Ovary (tissue), 3 donors: ENCODE data around the gene ZNF319.

ENCODE experiments used
- CTCF ChIP-seq, 3 donors: fragments of 450-650 bp in 2 of 3; fragments of 200-600 bp in 1 of 3; IDR thresholded peaks; one replicate each; pipeline versions ENCODE4 v1.5.1 to v1.8.0; 2016 to 2022; ENCODE audit warnings: antibody characterized with exemption in 3 of 3, mild to moderate bottlenecking in 1 of 3
- EP300 ChIP-seq: sonication (generic); formaldehyde crosslinking; IDR thresholded peaks from one replicate; pipeline ENCODE4 v1.6.1; 2017; ENCODE audit warnings: antibody characterized with exemption
- POLR2A ChIP-seq: fragments of 450-650 bp; IDR thresholded peaks from one replicate; pipeline ENCODE4 v1.6.1; 2017; ENCODE audit warnings: antibody characterized with exemption, mild to moderate bottlenecking, moderate library complexity
- donor health status: DM: no; HTN: no; CAD: no.

- TF ChIP-seq CTCF (IDR thresholded peaks at IDR 0.05) (no peak), POLR2A (no peak), EP300 (no peak)
Observed at GRCh38 chr16:57961538-57961937, 38.9 kb downstream of the ZNF319 start.
